ENCODE results near the gene IL18R1. TPM values are rescaled to one million over a fixed set of nuclear protein-coding genes. Genes with fewer than 3 reads are reported as not detected.
A peak's percentile ranks its signal among the peaks of the same experiment; 100 is the strongest.

IL18R1 gene
- total and polyA plus RNA-seq, 9 of the 15 experiments (the other 6 are each of a cell fraction or from before 2014, with no cell fraction given): 0.55 to 10.0 (median 2.5) TPM

DNA sequence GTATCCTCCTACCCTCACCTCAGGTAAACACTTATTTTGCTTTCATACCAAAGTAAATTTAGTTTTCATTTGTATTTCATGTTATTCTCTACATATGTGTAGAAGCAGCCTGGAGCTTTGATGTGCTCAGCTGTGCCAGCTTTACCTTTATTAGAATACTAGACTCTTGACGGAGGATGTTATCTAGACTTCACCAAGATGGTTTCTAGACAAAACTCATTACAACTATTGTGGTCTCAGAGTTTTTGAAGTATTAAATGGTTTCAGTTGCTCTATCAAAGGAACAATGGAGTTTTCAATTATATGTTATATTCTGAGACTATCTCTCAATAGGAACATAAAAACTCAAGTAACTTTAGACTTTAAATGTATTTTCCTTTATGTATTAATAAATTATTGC lies 62.4 kb downstream of the IL18R1 start (continued):
- TF ChIP-seq, protein P1, sequence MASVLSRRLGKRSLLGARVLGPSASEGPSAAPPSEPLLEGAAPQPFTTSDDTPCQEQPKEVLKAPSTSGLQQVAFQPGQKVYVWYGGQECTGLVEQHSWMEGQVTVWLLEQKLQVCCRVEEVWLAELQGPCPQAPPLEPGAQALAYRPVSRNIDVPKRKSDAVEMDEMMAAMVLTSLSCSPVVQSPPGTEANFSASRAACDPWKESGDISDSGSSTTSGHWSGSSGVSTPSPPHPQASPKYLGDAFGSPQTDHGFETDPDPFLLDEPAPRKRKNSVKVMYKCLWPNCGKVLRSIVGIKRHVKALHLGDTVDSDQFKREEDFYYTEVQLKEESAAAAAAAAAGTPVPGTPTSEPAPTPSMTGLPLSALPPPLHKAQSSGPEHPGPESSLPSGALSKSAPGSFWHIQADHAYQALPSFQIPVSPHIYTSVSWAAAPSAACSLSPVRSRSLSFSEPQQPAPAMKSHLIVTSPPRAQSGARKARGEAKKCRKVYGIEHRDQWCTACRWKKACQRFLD (CRISPR knock-in tag; IDR thresholded peaks at IDR 0.05): 0 out of 2 replicates have a peak, but pooled peaks have one; percentile 26
- TF ChIP-seq ZNF174 (CRISPR knock-in tag; IDR thresholded peaks at IDR 0.05): 0 out of 2 replicates have a peak, but pooled peaks have one; percentile 48
- TF ChIP-seq ZNF324 (CRISPR knock-in tag; IDR thresholded peaks at IDR 0.05): no peak
- 0 out of 2 replicates have a peak, but pooled peaks have one; percentile 7 for TF ChIP-seq ZNF311 (CRISPR knock-in tag; IDR thresholded peaks at IDR 0.05)
- no peak for TF ChIP-seq ZNF121 (CRISPR knock-in tag; conservative IDR thresholded peaks at IDR 0.05)
- no peak for TF ChIP-seq ZNF76 (CRISPR knock-in tag; IDR thresholded peaks at IDR 0.05; ENCODE audit: borderline replicate concordance)
- TF ChIP-seq ZC3H8 (IDR thresholded peaks at IDR 0.05): no peak
- TF ChIP-seq SIN3A (IDR thresholded peaks at IDR 0.05; ENCODE audit: borderline replicate concordance in 2 of 2, control insufficient read depth in 1 of 2, low read depth in 2 of 2, low read length in 2 of 2): no peak
- TF ChIP-seq, protein P2, sequence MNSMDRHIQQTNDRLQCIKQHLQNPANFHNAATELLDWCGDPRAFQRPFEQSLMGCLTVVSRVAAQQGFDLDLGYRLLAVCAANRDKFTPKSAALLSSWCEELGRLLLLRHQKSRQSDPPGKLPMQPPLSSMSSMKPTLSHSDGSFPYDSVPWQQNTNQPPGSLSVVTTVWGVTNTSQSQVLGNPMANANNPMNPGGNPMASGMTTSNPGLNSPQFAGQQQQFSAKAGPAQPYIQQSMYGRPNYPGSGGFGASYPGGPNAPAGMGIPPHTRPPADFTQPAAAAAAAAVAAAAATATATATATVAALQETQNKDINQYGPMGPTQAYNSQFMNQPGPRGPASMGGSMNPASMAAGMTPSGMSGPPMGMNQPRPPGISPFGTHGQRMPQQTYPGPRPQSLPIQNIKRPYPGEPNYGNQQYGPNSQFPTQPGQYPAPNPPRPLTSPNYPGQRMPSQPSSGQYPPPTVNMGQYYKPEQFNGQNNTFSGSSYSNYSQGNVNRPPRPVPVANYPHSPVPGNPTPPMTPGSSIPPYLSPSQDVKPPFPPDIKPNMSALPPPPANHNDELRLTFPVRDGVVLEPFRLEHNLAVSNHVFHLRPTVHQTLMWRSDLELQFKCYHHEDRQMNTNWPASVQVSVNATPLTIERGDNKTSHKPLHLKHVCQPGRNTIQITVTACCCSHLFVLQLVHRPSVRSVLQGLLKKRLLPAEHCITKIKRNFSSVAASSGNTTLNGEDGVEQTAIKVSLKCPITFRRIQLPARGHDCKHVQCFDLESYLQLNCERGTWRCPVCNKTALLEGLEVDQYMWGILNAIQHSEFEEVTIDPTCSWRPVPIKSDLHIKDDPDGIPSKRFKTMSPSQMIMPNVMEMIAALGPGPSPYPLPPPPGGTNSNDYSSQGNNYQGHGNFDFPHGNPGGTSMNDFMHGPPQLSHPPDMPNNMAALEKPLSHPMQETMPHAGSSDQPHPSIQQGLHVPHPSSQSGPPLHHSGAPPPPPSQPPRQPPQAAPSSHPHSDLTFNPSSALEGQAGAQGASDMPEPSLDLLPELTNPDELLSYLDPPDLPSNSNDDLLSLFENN (IDR thresholded peaks at IDR 0.05; ENCODE audit: low read depth in 2 of 2, low read length in 2 of 2): no peak
- TF ChIP-seq, protein P3, sequence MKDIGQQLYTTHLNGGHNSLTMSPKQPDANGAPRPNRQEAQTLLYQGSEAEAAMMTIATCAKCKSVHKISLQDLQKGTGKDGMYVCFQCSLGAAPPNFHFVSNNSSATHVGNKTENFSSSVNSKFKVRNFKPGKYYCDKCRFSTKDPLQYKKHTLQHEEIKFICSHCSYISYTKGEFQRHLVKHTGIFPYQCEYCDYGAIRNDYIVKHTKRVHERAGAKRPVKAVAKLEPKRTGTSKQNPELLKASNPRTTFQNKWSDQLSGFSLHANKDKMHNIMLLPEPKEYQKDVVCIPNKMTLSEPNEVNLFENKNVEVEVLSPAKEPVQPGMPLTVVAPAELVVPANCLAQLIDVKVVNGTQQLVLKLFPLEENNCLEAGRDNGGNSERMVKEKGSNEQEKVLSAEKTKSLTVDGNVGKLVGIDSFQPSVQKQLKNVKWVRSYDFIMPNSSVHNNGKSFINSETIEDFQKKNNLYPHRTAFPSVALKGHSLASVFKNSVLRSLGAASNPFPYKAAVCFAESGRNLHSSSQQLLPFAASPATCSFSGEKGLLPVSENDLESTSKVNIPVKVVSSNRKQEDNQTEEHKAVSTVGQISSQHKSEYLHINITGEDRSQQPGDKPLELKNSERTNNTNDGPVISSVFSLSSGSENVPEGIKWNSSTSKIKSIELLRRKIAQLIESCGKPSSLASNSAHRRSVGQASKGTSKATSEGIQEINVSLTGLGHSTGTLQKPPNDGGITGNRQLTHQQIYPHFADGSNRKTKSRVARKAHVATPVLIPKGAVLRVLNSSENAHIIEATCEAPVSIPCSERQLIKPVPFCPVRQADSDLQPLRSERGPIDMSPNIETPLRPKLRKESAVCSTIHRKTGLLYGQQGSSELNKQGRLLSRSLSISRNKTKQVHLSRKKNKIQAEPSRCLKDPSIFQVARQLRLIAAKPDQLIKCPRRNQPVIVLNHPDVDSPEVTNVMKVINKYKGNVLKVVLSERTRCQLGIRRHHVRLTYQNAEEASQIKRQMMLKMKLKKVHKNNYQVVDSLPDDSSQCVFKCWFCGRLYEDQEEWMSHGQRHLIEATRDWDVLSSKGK (CRISPR knock-in tag; IDR thresholded peaks at IDR 0.05): no peak
- no peak for TF ChIP-seq HNRNPH1 (optimal IDR thresholded peaks at IDR 0.05; ENCODE audit: low read depth, low read length)
- TF ChIP-seq, protein P4, sequence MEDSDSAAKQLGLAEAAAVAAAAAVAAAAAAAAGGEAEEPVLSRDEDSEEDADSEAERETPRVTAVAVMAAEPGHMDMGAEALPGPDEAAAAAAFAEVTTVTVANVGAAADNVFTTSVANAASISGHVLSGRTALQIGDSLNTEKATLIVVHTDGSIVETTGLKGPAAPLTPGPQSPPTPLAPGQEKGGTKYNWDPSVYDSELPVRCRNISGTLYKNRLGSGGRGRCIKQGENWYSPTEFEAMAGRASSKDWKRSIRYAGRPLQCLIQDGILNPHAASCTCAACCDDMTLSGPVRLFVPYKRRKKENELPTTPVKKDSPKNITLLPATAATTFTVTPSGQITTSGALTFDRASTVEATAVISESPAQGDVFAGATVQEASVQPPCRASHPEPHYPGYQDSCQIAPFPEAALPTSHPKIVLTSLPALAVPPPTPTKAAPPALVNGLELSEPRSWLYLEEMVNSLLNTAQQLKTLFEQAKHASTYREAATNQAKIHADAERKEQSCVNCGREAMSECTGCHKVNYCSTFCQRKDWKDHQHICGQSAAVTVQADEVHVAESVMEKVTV (CRISPR knock-in tag; IDR thresholded peaks at IDR 0.05): 0 out of 2 replicates have a peak, but pooled peaks have one; percentile 11
- no peak for TF ChIP-seq ZNF79 (CRISPR knock-in tag; IDR thresholded peaks at IDR 0.05; ENCODE audit: low read depth)
- no peak for TF ChIP-seq CBFA2T3 (IDR thresholded peaks at IDR 0.05)
- TF ChIP-seq ELF1 (tag; IDR thresholded peaks at IDR 0.05): peak; percentile 38; the same call in 1 of the 2 replicates
- TF ChIP-seq NRF1 (conservative IDR thresholded peaks at IDR 0.05 in 1 of 2, IDR thresholded peaks at IDR 0.05 in 1 of 2): no peak

Data from K562 (cell line).